ENCODE measurements around the gene CADM4.

DNA sequence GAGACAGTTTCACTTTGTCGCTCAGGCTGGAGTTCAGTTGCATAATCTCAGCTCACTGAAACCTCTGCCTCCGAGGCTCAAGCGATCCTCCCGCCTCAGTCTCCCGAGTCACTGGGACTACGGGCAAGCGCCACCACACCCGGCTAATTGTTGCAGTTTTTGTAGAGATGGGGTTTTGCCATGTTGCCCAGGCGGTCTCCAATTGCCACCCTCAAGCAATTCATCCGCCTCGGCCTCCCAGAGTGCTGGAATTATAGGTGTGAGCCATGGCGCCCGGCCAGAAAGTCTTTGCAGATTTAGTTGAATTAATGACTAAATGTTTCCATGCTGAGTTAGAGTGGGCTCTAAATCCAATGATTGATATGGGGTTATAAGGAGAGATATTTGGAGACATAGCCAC, 4.5 kb upstream of the CADM4 start:
- TF ChIP-seq, protein P1, sequence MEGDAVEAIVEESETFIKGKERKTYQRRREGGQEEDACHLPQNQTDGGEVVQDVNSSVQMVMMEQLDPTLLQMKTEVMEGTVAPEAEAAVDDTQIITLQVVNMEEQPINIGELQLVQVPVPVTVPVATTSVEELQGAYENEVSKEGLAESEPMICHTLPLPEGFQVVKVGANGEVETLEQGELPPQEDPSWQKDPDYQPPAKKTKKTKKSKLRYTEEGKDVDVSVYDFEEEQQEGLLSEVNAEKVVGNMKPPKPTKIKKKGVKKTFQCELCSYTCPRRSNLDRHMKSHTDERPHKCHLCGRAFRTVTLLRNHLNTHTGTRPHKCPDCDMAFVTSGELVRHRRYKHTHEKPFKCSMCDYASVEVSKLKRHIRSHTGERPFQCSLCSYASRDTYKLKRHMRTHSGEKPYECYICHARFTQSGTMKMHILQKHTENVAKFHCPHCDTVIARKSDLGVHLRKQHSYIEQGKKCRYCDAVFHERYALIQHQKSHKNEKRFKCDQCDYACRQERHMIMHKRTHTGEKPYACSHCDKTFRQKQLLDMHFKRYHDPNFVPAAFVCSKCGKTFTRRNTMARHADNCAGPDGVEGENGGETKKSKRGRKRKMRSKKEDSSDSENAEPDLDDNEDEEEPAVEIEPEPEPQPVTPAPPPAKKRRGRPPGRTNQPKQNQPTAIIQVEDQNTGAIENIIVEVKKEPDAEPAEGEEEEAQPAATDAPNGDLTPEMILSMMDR (IDR thresholded peaks at IDR 0.05; ENCODE audit: low read depth, low read length), result no peak
- TF ChIP-seq POLR2A (IDR thresholded peaks at IDR 0.05; ENCODE audit: extremely low read depth, insufficient read length), result no peak
- TF ChIP-seq, protein P2, sequence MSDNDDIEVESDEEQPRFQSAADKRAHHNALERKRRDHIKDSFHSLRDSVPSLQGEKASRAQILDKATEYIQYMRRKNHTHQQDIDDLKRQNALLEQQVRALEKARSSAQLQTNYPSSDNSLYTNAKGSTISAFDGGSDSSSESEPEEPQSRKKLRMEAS (IDR thresholded peaks at IDR 0.05; ENCODE audit: low read depth, low read length), result no peak
- TF ChIP-seq MYC (IDR thresholded peaks at IDR 0.05; ENCODE audit: low read depth, low read length), result no peak

Measured in NB4 (cell line).